CD4-positive, alpha-beta T cell treated with Interleukin-4 for 1 hour (primary cell): ENCODE results near the gene FOXO4.
A peak's percentile ranks its signal among the peaks of the same experiment; 100 is the strongest.
"Not testable (repeated sequence)": the region's sequence is repeated elsewhere in the genome, so short reads cannot be mapped to it uniquely, and the experiment has no call there.

Experiments used
- DNase-seq, 2 donors: peaks; one replicate each; pipeline ENCODE4 v3.0.0-alpha.2; 2020 to 2022

FOXO4 gene, protein sequence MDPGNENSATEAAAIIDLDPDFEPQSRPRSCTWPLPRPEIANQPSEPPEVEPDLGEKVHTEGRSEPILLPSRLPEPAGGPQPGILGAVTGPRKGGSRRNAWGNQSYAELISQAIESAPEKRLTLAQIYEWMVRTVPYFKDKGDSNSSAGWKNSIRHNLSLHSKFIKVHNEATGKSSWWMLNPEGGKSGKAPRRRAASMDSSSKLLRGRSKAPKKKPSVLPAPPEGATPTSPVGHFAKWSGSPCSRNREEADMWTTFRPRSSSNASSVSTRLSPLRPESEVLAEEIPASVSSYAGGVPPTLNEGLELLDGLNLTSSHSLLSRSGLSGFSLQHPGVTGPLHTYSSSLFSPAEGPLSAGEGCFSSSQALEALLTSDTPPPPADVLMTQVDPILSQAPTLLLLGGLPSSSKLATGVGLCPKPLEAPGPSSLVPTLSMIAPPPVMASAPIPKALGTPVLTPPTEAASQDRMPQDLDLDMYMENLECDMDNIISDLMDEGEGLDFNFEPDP

DNA sequence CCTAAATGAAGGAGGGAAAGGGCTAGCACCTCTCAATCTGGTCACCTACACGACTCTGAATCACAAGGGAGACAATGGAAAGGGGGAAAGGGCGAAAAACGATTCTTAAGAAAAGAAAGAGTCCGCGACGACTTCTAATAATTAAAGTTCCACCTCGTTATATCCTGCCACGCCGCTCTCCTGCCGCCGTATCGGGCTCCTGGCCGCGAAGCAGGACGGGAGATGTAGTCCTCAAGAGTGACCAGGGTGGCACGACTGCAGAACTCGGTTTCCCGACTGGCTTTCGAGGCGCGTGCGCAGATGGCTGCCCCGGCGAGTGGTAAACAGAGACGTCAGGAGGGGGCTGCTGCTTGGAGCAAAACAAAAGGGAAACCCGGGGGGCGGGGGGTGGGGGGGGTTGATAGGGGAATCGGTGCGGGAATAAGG, at the start of gene FOXO4:
TSS of gene FOXO4 (plus strand) at position 297 of the 426 bp plus-strand sequence. CDS start 678 bp downstream, outside the sequence.
- DNase-seq = peak; percentile 92 to 94

DNA sequence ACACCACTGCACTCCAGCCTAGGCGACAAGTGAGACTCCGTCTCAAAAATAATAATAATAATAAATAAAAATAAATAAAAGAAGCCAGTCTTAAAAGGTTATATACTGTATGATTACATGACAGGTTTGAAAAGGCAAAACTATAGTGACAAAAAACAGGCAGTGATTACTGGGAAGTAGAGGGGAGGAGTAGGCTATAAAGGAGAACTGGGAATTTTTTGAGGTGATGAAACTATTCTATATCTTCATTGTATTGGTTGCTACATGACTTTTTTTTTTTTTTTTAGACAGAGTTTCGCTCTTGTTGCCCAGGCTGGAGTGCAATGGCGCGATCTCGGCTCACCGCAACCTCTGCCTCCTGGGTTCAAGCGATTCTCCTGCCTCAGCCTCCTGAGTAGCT, 47.8 kb upstream of the FOXO4 start:
- DNase-seq = not testable (repeated sequence)

DNA sequence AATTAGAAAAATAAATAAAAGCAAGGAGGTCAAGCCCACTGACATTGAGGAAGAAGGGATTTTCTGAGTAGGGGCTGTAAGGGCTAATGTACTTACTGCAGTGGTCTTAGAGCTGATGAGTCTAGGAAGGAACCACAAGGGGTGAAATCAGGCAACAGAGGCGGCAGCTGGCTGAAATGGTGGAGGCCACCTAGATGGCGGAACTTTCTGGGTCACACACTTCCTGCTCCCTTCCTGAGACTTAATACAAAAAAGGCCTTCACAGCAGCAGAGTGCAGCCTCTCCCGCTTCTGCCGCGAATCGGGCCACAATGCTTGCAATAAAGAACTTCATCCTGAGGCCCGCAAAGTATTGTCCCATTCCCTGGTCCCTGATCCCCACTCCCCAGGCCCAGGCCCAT, 42.9 kb upstream of the FOXO4 start:
- DNase-seq = no peak

DNA sequence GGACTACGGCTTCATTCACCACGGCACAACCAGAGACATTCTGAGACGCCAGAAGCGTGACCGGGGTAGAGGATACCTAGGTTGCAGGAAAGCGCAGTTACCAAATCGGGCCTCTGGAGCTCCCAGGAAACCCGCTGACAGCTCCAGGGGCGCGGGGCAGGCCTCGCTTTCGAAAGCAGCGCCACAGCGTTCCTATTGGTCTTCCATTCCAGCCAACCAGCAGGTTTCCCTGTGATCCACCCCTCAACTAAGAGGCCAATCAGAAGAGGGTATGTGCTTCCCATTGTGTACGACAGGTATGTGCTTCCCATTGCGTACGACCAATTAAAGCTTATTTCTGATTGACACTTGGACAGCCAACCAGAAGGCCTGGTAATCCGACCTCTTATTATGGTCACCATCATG, 42.4 kb upstream of the FOXO4 start:
- peak; percentile 24 to 27 for DNase-seq

DNA sequence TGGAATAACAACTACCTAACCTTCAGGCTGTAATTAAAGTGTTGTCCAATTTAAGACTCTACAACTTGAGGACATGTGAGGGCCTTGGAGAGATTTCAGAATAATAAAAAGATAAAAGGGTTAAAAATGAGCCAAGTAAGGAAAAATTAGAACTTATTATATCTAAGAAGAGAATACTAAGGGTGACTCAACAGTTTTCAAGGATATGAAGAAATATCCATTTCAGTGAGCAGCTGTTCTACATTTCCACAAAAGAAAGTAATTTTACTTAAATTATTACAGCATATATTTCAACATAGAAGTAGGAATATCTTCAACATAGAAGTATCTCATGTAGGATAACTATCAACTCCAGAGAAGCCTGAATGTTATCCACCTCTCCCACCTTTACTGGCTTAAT, 38.8 kb upstream of the FOXO4 start:
- DNase-seq = no peak

DNA sequence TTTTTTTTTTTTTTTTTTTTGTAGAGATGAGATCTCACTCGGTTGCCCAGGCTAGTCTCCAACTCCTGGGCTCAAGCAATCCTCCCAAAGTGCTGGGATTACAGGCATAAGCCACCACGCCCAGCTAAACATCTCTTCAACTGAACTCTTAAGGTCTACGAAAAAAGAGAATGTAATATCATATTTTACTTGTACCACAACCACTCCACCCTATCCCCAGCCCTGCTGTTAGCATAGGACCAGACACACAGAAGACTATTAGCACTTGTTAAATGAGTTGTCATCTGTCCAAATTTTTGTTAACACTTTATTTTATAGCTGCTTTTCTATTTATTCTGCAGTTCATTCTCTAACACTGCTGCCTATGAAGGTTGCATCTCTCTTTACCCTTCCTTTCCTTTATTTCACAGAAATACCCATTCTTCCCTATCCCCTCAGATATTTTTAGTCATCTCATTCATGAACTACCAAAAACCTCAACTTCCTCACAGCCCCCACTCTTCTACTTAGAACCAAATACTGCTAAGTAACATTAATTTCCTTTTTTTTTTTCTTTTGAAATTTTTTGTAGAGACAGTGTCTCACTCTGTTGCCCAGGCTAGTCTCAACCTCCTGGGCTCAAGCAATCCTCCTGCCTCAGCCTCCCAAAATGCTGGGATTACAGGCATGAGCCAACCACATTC, 37.7 kb upstream of the FOXO4 start:
- DNase-seq = no peak

DNA sequence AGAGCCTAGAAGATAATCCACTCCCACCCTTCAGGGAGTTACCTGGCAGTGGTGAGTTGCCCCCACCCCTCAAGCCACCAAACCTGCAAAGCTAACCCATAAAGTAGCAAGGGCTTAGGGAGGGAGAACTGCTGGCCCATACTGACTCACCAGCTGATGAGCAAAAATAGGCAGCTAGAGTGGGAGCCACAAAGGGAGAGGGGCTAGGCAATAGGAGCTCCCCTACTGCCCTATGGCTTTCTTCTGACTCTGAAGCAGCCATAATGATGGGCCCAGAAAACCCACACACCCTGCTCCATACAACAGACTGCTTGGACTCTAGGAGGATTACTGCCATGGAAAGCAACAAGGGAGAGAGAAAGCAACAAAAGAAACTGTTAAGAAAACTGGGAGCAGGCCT, 35.5 kb upstream of the FOXO4 start:
- no peak for DNase-seq

DNA sequence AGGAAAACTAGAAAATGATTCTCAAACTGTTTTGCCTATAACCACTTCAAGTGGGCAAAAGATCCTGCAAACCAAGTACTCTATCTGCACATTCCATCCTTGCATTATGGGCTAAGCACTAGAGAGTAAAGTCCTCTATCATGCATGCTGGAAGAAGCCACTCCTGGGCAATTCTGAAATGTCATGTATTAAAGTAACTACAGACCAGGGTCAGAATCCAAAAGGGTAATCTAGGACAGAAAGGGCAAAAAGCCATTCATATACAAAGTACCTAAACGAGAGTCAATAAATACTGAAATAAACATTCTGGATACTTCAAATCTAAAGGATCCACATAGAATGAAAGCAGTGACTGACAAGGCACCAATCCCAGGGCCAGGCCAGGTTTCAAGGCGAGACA, 28.6 kb upstream of the FOXO4 start:
- DNase-seq = no peak

DNA sequence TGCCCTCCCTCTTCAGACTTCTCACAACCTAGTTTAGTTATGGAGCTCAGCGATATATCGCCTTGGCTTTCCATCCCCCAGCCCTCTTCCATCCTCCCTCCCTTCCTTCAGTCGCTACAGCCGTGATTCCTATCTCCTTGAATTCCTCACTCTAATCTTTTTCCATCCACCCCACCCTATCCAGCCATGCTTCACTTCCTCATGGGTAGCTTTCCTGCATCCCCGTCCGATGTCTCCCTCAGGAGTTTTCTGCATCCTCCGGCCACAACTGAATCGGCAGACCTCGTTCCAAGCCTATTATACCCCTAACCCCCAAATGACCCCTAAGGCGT, 28.0 kb upstream of the FOXO4 start:
- no peak for DNase-seq

DNA sequence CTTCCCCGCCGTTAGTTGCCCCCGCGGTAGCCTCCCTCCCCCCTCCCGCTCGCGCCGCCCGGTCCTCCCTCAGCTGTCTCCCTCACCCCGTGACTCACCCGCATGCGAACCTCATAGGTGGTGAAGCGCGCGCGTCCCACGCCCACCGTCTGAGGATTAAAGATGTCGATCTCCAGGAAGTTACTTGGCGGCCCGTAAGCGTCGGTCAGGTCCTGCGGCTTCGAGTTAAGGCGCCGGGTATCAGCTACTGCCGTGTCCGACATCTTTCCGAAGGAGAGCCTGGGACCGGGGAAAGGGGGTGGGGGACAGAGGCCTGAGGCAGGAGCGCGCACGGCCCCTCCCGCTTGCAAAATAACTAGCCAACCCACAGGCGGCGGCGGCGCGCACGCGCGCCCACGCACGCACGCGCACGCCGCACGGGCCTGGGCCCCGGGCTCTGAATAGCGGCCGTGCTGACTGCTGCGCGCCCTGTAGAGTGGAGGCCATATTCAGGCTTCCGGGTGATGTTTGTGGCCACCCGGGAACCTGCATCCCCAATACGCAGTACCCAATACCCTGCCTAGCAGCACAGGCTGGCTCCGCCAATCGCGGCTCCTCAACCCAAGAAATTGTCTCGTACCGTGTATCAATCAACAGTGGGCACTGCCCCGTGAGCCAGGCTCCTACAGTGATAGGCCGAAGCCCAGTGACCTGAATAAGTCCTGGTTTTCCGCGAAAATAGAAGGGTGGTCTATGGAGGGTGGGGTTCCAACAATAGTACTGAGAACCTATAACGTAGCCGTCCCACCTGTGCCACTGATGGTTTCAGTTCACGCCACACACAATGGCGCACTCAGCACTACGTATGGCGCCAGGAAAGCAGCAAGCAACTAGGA, 27.4 kb upstream of the FOXO4 start, which contains the start of gene SNX12:
TSS of gene SNX12 (minus strand) at position 291 of the 875 bp plus-strand sequence. CDS start at position 263, 28 bp downstream.
- peak; percentile 94 to 95 for DNase-seq

DNA sequence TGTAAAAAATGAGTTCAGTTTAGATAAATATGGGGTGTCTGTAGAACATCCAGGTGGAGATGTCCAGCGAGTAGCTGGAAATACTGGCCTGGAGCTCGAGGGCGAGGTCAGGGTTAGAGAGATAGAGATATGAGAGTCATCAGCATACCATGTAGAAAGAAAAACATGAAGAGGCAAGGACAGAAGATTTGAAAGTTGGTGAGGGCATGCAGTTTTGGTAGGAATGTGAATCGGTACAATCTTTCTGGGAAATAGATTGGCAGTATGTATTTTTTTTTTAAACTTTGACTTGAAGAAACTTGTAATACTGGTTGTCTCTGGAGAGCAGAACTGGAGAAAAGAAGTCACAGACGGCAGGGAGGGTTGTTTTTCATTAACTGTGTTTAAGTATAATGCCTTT, 25.1 kb upstream of the FOXO4 start:
- DNase-seq = no peak

DNA sequence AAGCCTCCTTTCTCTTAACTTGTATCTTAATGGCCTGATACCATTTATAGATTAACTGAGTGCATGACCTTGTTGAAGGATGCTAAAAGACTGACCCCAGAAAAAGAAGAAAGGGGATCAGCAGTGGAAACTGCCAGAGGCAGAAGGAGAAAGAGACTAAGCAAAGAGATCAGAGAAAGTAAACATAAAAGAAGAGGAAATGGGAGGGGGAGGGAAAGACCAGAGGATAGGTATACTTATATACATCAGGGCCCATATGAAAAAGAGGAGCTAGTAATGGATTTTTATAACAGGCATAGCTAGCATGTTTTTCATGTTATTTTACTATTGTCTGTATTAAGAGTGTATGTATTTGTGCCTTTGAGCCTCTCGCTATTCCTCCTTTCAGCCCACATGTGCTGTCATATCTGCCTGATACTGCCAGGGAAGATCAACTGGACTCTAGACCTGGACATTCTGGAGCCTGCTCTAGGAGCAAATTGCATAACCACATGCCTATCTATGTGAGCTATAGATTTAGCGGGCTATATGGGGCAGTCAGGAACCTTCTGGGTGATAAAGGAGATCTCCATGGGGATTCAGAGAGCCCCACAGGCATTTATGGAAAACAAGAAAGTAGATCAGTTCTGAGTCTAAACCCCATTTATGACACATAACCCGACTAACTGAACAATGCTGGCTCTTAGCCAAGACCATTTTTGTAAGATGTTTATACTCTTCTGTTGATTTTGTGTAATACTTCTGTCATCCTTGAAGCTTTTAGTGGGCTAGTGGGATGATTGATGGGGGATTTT, 14.1 kb upstream of the FOXO4 start:
- no peak for DNase-seq

DNA sequence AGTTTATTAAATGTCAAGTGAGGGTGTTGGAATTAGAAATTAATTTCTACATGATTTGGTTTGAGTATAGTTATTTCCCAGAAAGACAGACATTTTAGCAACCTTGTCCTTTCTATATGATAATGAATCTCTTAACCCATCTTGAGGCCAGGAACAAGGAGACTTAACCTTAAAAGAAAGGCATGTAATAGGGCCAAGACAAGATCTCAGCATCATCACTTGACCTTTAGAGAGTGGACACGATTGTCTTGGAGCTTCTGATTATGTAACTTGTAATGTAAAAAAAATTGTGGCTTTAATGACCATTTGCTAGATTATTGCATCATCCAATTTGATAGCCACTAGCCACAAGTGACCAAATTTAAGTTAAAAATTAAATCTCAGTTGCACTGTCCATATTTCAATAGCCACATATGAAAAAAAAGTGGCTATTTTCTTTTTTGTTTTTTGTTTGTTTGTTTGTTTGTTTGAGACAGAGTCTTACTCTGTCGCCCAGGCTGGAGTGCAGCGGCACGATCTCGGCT, 13.5 kb upstream of the FOXO4 start:
- no peak for DNase-seq

DNA sequence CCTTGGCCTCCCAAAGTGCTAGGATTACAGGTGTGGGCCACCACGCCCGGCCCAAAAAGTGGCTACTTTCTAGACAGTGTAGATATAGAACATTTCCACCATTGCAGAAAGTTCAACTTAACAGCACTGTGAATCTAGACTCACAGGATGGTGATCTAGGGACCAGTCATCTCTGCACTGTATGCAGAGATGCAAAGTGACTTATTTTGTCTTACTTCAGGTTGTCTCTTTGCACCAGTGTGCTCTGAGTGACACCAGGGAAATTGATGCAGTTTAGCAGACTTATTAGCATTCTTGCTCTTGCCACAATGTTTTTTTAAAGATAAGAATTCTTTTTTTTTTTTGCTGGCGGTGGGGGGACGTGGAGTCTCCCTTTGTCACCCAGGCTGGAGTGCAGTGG, 12.8 kb upstream of the FOXO4 start:
- no peak for DNase-seq

DNA sequence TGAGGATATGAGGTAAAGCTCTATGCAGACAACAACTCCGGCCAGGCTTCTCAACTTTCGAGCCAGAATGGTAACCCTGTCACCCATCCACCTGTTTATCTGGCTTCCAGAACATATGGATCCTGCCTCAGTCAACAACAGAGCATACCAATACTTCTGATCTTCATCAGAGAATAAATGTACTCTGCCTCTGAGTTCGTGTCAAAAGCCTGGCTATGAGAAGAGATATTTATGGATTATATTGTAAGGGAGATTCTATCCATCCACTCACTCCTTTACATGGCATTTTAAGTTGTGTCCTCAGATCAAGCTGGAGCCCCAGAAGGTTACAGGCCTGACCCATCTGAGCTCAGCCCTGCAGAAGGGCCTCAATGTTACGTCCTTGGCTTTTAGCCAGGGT, 9.8 kb upstream of the FOXO4 start:
- DNase-seq = no peak

DNA sequence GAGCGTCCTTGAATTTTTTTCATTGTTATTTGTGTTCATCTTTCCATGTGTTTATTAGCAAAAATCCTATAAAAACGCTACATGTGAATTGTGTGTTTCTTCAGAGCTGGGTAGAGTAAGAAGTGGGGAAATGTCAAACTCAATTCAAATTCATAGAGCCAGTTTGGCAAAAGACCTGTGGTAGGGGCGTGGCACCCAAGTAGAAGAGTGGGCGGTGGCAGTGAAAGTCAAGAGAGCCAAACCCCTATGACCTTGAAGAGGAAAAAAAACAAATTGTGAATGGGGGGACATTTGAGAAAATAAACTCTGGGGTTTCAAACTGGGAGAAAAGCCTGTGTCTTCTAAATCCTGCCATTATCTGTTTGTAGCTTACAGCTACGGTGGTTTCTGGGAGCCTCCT, 4.4 kb upstream of the FOXO4 start:
- DNase-seq = no peak

DNA sequence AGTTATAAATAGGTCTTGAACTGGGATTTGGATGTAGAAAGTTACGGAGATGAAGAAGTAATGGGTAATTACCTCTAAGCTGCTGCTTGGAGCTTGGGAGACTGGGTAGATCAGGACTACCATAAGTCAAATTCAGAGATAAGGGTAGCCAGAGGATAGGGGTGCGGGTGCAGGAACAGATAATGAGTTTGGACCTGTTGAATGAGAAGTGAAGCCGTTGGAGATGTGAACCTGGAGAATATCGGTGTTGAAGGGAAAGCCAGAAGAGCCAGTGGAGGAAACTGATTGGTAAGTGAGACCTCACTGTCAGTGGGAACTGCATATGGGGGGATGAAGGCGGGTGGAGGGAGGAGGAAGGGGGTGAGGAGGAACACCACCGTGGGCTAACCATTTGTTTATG, 618 bp upstream of the FOXO4 start:
- no peak for DNase-seq

DNA sequence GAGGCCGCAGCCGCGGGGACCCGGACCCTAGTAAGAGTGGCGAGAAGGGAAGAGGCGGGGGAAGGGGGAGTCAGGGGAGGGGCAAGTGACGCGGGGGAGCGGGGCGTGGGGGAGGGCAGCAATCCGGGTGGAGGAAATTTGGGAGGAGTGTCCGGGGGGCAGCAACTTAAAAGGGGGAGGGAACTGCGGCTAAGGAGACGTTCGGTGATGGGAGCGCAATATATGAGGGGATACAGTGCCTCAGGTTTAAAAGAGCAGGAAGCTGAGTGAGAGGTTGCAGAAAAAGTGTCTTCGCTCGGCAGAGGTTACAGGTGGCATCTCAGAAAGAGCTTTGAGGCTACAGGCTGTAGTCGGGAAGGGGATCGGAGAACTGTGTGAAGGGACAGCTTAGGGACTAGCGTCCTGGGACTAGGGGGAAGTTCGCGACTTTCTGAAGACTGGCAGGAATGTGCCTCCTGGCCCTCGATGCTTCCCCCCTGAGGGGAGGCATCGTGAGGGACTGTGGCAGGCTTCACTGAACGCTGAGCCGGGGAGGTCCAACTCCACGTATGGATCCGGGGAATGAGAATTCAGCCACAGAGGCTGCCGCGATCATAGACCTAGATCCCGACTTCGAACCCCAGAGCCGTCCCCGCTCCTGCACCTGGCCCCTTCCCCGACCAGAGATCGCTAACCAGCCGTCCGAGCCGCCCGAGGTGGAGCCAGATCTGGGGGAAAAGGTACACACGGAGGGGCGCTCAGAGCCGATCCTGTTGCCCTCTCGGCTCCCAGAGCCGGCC, 519 bp downstream of the FOXO4 start:
- peak in 1 of 2 donors; percentile 82 for DNase-seq

DNA sequence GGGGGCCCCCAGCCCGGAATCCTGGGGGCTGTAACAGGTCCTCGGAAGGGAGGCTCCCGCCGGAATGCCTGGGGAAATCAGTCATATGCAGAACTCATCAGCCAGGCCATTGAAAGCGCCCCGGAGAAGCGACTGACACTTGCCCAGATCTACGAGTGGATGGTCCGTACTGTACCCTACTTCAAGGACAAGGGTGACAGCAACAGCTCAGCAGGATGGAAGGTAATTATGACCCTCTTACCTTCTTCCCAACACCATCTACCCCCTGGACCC, 1.0 kb downstream of the FOXO4 start:
- DNase-seq = no peak

DNA sequence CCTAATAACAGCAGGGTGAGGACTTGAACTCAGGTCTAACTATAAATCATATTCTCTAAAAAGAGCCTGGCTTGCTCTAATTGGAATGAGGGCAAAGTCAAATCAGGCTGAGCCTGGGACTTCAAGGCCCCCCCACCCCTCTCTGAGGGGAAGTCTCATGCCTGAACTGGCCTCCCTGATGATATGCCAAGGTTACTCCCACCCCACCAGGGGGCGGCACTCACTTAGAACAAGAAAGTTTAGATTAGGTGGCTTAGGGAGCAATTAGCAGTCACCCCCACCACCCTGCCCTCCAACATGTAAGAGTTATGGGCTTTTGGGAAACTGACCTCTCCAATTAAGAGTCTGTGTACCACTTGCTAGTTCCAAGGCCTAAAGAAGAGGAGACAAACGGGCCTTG, 2.7 kb downstream of the FOXO4 start:
- peak; percentile 82 to 84 for DNase-seq

DNA sequence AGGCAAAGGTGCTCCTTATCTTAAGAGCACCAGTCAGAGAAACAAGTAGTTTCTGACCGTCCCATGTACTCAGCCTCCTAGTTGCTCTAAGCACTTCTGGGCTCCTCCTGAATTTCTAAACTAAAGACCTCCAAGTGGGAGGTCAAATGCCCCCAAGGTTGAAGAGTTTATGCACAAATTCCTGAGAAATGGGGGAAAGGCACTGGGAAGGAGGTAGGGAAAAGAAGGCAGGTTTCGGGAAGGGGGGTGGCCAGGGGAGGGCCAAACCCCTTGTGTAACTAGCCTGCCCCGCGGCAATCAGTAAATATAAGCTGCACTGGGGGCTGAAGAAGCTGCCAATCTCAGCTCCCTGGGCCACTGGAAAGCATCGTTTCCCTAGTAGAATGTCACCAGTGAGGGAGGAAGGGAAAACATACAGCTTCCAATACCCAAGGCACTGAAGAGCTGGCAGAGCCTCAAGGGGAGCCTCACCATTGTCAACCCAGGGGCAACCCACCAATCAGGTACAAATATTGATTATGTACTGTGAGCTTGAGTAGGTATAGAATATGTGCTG, 3.4 kb downstream of the FOXO4 start:
- no peak for DNase-seq
